HL-60 (cell line): ENCODE results near the gene DPYD.

Experiments used
- POLR2AphosphoS5 ChIP-seq: IDR thresholded peaks from 2 replicates; pipeline ENCODE4 v1.6.1; 2012; ENCODE audit warnings: low read depth
- TF ChIP-seq, protein P1 (sequence below): IDR thresholded peaks from one replicate; pipeline ENCODE4 v1.5.1; 2011; ENCODE audit warnings: low read length, control low read depth, inconsistent platforms; ENCODE audit not compliant: insufficient read depth
- TF ChIP-seq, protein P2 (sequence below): IDR thresholded peaks from 2 replicates; pipeline ENCODE4 v1.6.1; 2012; ENCODE audit warnings: low read depth; ENCODE audit not compliant: insufficient replicate concordance

DNA sequence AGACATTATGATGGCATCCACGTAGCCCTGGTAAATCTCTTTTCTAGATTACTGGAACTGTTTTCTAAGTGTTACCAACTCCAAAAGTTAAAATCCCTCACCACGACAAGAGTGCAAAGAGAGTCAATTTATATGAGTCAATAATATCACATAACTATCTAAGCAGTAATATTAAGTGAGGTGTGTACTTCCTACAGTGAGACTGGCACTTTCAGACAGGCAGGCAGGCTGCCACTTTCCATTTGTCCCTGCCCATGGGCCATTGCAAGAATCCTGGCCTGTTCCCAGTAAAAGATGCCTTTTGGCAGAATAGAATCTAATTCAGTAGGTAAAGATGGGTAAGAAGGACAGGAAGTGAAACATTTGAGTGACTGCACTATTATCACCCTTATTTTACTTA is 843.6 kb downstream of the DPYD start:
- TF ChIP-seq POLR2AphosphoS5: no peak
- TF ChIP-seq, protein P1, sequence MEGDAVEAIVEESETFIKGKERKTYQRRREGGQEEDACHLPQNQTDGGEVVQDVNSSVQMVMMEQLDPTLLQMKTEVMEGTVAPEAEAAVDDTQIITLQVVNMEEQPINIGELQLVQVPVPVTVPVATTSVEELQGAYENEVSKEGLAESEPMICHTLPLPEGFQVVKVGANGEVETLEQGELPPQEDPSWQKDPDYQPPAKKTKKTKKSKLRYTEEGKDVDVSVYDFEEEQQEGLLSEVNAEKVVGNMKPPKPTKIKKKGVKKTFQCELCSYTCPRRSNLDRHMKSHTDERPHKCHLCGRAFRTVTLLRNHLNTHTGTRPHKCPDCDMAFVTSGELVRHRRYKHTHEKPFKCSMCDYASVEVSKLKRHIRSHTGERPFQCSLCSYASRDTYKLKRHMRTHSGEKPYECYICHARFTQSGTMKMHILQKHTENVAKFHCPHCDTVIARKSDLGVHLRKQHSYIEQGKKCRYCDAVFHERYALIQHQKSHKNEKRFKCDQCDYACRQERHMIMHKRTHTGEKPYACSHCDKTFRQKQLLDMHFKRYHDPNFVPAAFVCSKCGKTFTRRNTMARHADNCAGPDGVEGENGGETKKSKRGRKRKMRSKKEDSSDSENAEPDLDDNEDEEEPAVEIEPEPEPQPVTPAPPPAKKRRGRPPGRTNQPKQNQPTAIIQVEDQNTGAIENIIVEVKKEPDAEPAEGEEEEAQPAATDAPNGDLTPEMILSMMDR: no peak
- TF ChIP-seq, protein P2, sequence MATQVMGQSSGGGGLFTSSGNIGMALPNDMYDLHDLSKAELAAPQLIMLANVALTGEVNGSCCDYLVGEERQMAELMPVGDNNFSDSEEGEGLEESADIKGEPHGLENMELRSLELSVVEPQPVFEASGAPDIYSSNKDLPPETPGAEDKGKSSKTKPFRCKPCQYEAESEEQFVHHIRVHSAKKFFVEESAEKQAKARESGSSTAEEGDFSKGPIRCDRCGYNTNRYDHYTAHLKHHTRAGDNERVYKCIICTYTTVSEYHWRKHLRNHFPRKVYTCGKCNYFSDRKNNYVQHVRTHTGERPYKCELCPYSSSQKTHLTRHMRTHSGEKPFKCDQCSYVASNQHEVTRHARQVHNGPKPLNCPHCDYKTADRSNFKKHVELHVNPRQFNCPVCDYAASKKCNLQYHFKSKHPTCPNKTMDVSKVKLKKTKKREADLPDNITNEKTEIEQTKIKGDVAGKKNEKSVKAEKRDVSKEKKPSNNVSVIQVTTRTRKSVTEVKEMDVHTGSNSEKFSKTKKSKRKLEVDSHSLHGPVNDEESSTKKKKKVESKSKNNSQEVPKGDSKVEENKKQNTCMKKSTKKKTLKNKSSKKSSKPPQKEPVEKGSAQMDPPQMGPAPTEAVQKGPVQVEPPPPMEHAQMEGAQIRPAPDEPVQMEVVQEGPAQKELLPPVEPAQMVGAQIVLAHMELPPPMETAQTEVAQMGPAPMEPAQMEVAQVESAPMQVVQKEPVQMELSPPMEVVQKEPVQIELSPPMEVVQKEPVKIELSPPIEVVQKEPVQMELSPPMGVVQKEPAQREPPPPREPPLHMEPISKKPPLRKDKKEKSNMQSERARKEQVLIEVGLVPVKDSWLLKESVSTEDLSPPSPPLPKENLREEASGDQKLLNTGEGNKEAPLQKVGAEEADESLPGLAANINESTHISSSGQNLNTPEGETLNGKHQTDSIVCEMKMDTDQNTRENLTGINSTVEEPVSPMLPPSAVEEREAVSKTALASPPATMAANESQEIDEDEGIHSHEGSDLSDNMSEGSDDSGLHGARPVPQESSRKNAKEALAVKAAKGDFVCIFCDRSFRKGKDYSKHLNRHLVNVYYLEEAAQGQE: no peak
